ENCODE measurements around the gene SLC22A8.

SLC22A8 gene

DNA sequence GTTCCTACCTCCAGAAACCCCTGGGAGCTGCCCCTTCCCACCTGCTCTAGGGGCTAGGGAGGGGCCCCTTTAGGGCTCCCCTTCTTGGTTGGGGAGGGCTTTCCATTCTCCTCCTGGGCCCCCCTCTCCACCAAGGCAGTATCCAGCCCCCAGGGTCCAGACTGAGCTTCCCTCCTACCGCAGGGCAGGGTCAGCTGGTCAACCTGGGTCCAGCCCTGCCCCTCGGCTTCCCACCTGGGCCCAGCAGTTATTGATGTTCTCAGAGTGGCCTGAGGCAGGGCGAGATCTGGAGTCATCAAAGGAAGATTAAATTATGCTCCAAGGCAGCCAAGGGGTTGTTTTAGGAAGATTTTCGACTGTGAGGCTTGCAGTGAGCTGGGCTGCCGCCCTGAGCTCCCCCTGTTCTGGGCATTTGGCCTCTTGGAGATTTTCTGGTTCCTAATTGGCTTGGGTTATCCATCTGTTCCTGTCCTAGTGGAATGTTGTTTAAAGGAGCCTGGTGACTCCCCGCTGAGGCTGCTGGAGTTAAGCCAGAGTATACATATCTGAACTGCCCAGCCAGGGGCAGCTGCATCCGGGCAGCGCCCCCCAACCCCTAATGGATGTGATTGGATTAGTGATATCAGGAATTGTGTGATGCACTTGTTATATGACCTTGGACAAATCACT, 1.8 kb upstream of the SLC22A8 start:
- TF ChIP-seq Cebpa-rat (IDR thresholded peaks at IDR 0.05) = no peak
- H4K20me1 ChIP-seq = no peaks in the 10 kb centered on the region
- H3K36me3 ChIP-seq = no peaks in the 10 kb centered on the region
- H3K9me3 ChIP-seq = no peaks in the 10 kb centered on the region
- H3K4me2 ChIP-seq = no peak overlapping the region
- no peaks in the 10 kb centered on the region for H3K27me3 ChIP-seq
- no peak overlapping the region for H3K4me3 ChIP-seq
- H3K27ac ChIP-seq = no peak overlapping the region
- H3K4me1 ChIP-seq = no peaks in the 10 kb centered on the region
- H3K9ac ChIP-seq = no peak overlapping the region

DNA sequence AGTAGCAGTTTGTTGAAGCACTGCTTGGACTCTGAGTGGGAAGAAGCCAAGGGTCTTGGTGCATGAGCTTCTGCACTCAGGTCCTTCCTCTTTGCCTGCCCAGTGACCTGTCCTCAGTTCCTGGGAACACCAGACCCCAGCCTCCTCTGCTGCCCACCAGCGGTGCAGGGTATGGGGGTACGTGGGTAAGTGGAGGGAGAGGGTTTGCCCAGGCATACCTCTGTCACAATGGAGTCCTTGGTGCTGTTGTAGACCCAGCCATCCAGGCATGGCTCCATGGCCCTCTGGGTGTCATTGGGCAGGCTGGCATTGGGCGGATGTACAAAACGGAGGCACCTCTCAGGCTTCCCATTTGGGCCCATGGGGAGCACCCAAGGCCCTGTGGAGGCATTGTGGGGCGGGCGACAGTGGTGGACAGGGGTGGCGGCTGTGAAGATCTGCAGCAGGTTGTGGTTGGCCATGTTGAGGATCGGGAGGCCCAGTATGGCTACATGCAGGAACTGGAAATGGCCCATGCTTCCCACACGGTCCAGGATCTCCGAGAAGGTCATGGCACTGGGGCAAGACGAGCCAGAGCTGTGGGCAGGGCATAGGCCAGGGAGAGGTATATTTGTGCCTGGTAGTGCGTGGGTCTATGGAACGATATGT, 1.1 kb downstream of the SLC22A8 start:
- Histone ChIP-seq H4K20me1 (no peaks in the 10 kb centered on the region), H3K4me3 (no peak overlapping the region), H3K27me3 (no peaks in the 10 kb centered on the region), H3K27ac (no peak overlapping the region), H3K9me3 (no peaks in the 10 kb centered on the region), H3K4me1 (no peaks in the 10 kb centered on the region), H3K4me2 (no peak overlapping the region), H3K36me3 (no peaks in the 10 kb centered on the region), H3K9ac (no peak overlapping the region)
- no peak for TF ChIP-seq Cebpa-rat (IDR thresholded peaks at IDR 0.05)

DNA sequence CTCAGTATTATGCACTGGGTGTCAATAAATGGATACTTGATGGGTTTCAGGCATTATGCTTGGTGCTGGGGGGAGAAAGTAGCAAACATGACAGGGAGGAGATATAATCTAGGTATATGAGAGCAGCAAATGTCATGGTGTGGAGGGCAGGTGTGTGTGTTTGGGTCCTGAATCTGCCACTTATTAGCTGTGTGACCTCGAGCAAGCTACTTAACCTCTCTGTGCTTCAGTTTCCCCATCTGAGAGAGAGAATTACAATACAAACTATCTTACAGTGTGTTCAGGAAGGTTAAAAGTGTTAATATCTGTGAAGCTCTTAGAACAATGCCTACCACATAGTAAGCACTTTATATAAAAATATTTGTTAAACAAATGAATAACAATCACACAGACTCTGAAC, 2.8 kb downstream of the SLC22A8 start:
- Histone ChIP-seq H3K9ac (no peak overlapping the region), H4K20me1 (no peaks in the 10 kb centered on the region), H3K27me3 (no peaks in the 10 kb centered on the region), H3K9me3 (no peaks in the 10 kb centered on the region), H3K36me3 (no peaks in the 10 kb centered on the region), H3K4me2 (no peak overlapping the region), H3K27ac (no peak overlapping the region), H3K4me1 (no peaks in the 10 kb centered on the region), H3K4me3 (no peak overlapping the region)
- no peak for TF ChIP-seq Cebpa-rat (IDR thresholded peaks at IDR 0.05)

DNA sequence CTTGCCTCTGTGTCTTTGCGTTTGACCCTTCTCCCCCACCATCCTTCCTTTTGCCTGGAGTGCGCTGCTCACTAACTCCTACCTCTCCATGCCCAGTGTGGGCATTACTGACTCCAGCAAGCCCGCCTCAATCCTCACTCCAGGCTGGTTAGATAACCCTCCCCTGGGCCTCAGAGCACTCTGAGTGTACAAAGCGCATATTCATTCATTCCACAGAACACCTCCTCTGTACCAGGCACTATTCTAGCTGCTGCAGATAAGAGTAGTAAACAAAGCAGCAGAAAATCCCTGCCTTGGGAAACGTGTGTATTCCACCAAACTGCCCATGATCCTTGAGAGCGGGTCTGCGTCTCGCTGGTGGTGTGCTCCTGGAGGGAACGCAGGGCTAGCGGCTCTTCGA, 3.2 kb downstream of the SLC22A8 start:
- Histone ChIP-seq H3K4me1 (no peaks in the 10 kb centered on the region), H3K4me3 (no peak overlapping the region), H3K9me3 (no peaks in the 10 kb centered on the region), H4K20me1 (no peaks in the 10 kb centered on the region), H3K4me2 (no peak overlapping the region), H3K27me3 (no peaks in the 10 kb centered on the region), H3K9ac (no peak overlapping the region), H3K27ac (no peak overlapping the region), H3K36me3 (no peaks in the 10 kb centered on the region)
- no peak for TF ChIP-seq Cebpa-rat (IDR thresholded peaks at IDR 0.05)

DNA sequence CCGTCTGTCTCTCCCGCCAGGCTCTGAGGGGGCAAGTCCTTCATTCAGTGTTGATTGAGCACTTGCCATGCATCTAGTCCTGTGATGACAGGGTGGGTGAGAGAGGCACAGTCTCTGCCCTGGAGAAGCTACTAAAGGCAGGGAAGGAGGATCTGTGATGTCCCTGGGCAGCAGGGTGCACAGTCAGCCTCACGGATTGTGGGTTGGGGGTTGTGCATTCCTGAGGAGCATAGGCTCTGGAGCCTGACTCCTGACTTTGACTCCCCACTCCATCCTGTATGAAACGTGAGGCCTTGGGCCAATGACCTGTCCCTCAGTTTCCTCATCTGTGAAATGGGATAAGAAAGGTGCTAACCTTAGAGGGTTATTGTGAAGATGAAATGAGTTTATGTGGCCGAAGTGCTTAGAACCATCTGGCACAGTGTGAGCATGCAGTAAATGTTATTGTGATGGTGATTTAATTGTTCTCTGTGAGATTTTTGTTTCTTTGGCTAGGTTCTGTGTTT, 4.7 kb downstream of the SLC22A8 start:
- H3K27me3 ChIP-seq = no peaks in the 10 kb centered on the region
- H3K27ac ChIP-seq = no peak overlapping the region
- H3K9ac ChIP-seq = no peak overlapping the region
- no peaks in the 10 kb centered on the region for H3K4me1 ChIP-seq
- H4K20me1 ChIP-seq = no peaks in the 10 kb centered on the region
- H3K9me3 ChIP-seq = no peaks in the 10 kb centered on the region
- H3K36me3 ChIP-seq = no peaks in the 10 kb centered on the region
- H3K4me3 ChIP-seq = no peak overlapping the region
- TF ChIP-seq Cebpa-rat (IDR thresholded peaks at IDR 0.05) = no peak
- no peak overlapping the region for H3K4me2 ChIP-seq

DNA sequence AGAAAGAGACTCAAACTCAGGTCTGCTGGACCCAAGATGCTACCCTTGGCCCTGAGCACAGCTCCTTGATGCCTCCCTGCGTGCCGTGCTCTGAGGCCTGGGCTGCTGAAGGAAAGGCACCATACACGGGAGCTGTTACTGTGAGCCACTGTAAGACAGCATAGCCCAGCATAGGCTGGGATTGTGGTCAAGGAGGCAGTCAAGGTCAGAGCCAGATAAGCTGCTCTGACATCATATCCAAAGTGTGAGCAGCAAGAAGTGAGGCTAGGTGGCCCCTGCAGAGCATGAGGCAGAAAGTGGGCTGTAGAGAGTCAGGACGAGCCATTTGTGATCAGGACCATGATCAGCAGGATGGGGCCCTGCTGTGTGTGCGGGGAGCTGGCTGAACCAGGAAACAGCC, 7.7 kb downstream of the SLC22A8 start:
- Histone ChIP-seq H3K36me3 (no peaks in the 10 kb centered on the region), H3K9ac (no peak overlapping the region), H3K4me3 (no peak overlapping the region), H3K27ac (no peak overlapping the region), H3K4me2 (no peak overlapping the region), H3K27me3 (no peaks in the 10 kb centered on the region), H4K20me1 (no peaks in the 10 kb centered on the region), H3K9me3 (no peaks in the 10 kb centered on the region), H3K4me1 (no peaks in the 10 kb centered on the region)
- TF ChIP-seq Cebpa-rat (IDR thresholded peaks at IDR 0.05) = no peak

DNA sequence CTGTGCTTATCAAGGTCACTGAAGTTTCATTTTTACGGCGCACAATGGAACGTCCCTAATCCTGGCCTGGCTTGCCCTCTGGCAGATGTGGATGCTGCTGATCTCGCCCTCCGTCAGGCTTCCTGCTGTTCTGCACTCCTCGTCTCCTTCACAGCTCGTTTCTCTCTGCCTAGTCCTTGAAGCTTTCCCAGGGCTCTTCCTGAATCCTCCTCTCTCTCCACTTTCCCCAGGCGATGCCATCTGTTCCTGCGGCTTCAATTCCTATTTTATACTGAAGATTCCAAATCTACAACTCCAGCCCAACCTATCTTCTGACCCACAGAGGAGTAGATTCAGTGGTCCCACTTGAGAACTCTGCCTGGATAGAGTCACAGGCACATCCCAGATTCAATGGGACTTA, 14.2 kb downstream of the SLC22A8 start:
- TF ChIP-seq Cebpa-rat (IDR thresholded peaks at IDR 0.05) = no peak
- Histone ChIP-seq H3K27ac (no peak overlapping the region), H3K27me3 (no peaks in the 10 kb centered on the region), H3K36me3 (no peaks in the 10 kb centered on the region), H4K20me1 (no peaks in the 10 kb centered on the region), H3K4me1 (no peaks in the 10 kb centered on the region), H3K9me3 (no peaks in the 10 kb centered on the region), H3K4me3 (no peak overlapping the region), H3K4me2 (no peak overlapping the region), H3K9ac (no peak overlapping the region)

DNA sequence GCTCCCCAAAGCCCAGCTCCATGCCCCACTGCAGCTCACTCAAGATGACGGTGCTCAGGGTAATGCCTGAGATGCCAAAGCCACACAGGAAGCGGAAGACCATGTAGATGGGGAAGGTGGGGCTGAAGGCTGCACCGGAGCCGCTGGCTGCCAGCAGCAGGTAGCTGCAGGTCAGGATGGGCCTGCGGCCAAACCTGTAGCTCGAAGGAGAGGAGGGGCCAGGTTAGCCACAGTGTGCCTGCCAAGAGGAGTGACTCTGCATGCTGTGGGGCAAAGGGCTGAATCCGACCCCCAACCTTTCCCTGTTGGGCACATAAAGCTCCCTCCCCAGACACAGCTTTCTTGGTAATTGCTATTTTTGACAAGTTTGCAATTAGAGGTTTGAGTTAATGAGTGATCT, 16.0 kb downstream of the SLC22A8 start:
- TF ChIP-seq Cebpa-rat (IDR thresholded peaks at IDR 0.05) = no peak
- Histone ChIP-seq H3K9ac (no peak overlapping the region), H3K27me3 (no peaks in the 10 kb centered on the region), H3K4me3 (no peak overlapping the region), H3K36me3 (no peaks in the 10 kb centered on the region), H3K4me1 (no peaks in the 10 kb centered on the region), H3K9me3 (no peaks in the 10 kb centered on the region), H3K27ac (no peak overlapping the region), H3K4me2 (no peak overlapping the region), H4K20me1 (no peaks in the 10 kb centered on the region)

DNA sequence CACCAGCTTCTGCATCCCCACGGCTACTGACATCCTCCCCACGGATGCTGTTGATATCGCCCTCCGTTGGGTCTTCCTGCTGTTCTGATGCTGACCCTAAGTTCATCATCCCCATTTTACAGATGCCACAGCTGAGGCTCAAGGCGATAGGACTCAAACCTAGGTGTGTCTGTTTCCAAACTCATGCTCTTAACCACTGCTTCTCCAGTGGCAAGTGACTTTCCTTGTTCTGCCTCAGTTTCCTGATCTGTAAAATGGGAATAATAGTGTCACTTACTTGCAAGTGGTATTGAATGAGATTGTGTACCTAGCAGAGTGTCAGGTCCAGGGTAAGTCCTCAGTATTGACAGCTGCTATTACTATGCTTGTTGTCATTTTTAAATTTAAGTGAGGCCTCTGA, 16.5 kb downstream of the SLC22A8 start:
- Histone ChIP-seq H3K4me3 (no peak overlapping the region), H3K9ac (no peak overlapping the region), H4K20me1 (no peaks in the 10 kb centered on the region), H3K27me3 (no peaks in the 10 kb centered on the region), H3K36me3 (no peaks in the 10 kb centered on the region), H3K4me2 (no peak overlapping the region), H3K4me1 (no peaks in the 10 kb centered on the region), H3K27ac (no peak overlapping the region), H3K9me3 (no peaks in the 10 kb centered on the region)
- no peak for TF ChIP-seq Cebpa-rat (IDR thresholded peaks at IDR 0.05)

DNA sequence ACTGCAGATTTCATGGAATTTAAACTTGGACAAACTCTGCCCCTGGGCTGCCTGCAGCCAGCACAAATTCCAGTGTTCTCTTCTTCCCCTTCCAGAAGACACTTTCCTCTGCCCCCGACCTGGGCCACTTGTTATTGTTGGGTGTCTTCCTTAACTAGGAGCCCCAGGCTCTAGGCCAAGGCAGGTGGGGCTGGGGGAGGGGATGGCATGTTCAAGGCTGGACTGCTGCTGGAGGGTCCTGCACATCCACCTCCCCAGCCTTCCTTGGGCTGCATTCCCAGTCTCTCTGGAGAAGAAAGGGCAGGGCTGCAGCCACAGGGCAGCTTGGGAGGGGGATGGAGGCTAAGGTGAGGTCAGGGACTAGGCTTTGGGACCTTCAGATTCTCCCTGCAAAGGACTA, 19.4 kb downstream of the SLC22A8 start:
- Histone ChIP-seq H3K9me3 (no peaks in the 10 kb centered on the region), H3K4me3 (no peak overlapping the region), H4K20me1 (no peaks in the 10 kb centered on the region), H3K36me3 (no peaks in the 10 kb centered on the region), H3K27ac (no peak overlapping the region), H3K4me1 (no peaks in the 10 kb centered on the region), H3K27me3 (no peaks in the 10 kb centered on the region), H3K4me2 (no peak overlapping the region), H3K9ac (no peak overlapping the region)
- TF ChIP-seq Cebpa-rat (IDR thresholded peaks at IDR 0.05) = no peak
